Neural progenitor cell (in vitro differentiated cells): Measurements from ENCODE around the gene KIF26A. TPM values are rescaled to one million over a fixed set of nuclear protein-coding genes. Genes with fewer than 3 reads are reported as not detected.

Source experiments
- DNase-seq: peaks from one replicate; pipeline ENCODE4 v3.0.0-alpha.2; 2016; ENCODE audit warnings: low spot score
- H2AFZ ChIP-seq: fragments of 200-600 bp; sonication (generic); replicated peaks from 2 replicates; pipeline ENCODE4 v1.6.1; 2016; ENCODE audit warnings: antibody characterized with exemption
- H3F3A ChIP-seq: fragments of 200-600 bp; sonication (generic); 2 replicates; pipeline ENCODE4 v1.6.1; 2016; ENCODE audit warnings: antibody characterized with exemption, low read depth
- H3K27ac ChIP-seq: fragments of 200-600 bp; sonication (generic); 2 replicates; pipeline ENCODE4 v1.5.1; 2016; ENCODE audit warnings: mild to moderate bottlenecking
- H3K27me3 ChIP-seq: fragments of 200-600 bp; sonication (generic); 2 replicates; pipeline ENCODE4 v1.6.1; 2016; ENCODE audit warnings: mild to moderate bottlenecking, moderate library complexity
- H3K36me3 ChIP-seq: fragments of 200-600 bp; sonication (generic); 2 replicates; pipeline ENCODE4 v1.5.1; 2016
- H3K4me1 ChIP-seq: fragments of 200-600 bp; sonication (generic); 2 replicates; pipeline ENCODE4 v1.6.1; 2016; ENCODE audit warnings: mixed run types
- H3K4me2 ChIP-seq: fragments of 200-600 bp; sonication (generic); 2 replicates; pipeline ENCODE4 v1.6.1; 2016
- H3K4me3 ChIP-seq: fragments of 200-600 bp; sonication (generic); 2 replicates; pipeline ENCODE4 v1.5.1; 2016
- H3K79me2 ChIP-seq: fragments of 200-600 bp; sonication (generic); 2 replicates; pipeline ENCODE4 v1.6.1; 2016; ENCODE audit warnings: low read depth
- H3K9ac ChIP-seq: fragments of 200-600 bp; sonication (generic); 2 replicates; pipeline ENCODE4 v1.6.1; 2016
- H3K9me3 ChIP-seq: fragments of 200-600 bp; sonication (generic); 2 replicates; pipeline ENCODE4 v1.5.1; 2016; ENCODE audit warnings: low read depth
- H4K20me1 ChIP-seq: fragments of 200-600 bp; sonication (generic); 2 replicates; pipeline ENCODE4 v1.6.1; 2016; ENCODE audit warnings: low read depth
- H3K27ac Mint-ChIP-seq: 3 replicates; pipeline ENCODE4 v1.8.0; 2021; ENCODE audit warnings: mixed read lengths
- H3K27me3 Mint-ChIP-seq: 2 replicates; pipeline ENCODE4 v1.8.0; 2022; ENCODE audit warnings: low read depth, mild to moderate bottlenecking, inconsistent platforms, moderate library complexity, mixed read lengths; ENCODE audit not compliant: insufficient read depth
- H3K36me3 Mint-ChIP-seq: 3 replicates; pipeline ENCODE4 v1.8.0; 2021; ENCODE audit warnings: mixed read lengths
- H3K4me1 Mint-ChIP-seq: 3 replicates; pipeline ENCODE4 v1.8.0; 2021; ENCODE audit warnings: mixed read lengths
- H3K4me3 Mint-ChIP-seq: 3 replicates; pipeline ENCODE4 v1.8.0; 2021; ENCODE audit warnings: mild to moderate bottlenecking, moderate library complexity, mixed read lengths
- H3K9me3 Mint-ChIP-seq: 3 replicates; pipeline ENCODE4 v1.8.0; 2020; ENCODE audit warnings: mixed read lengths
- EZH2 ChIP-seq: fragments of 200-600 bp; sonication (generic); IDR thresholded peaks from 2 replicates; pipeline ENCODE4 v1.6.1; 2017; ENCODE audit warnings: antibody characterized with exemption, mild to moderate bottlenecking, moderate library complexity
- EZH2phosphoT487 ChIP-seq: fragments of 200-600 bp; sonication (generic); IDR thresholded peaks from 2 replicates; pipeline ENCODE4 v1.6.1; 2017; ENCODE audit warnings: antibody characterized with exemption
- total RNA-seq: library from RNA; depleted of rRNA; stranded (reverse); fragments of >200 nt; gene quantifications from 2 replicates; pipeline ENCODE4 v1.2.3, GENCODE V29; 2015; ENCODE audit warnings: low replicate concordance
- TF ChIP-seq, protein P1 (sequence below): fragments of 200-600 bp; sonication (generic); IDR thresholded peaks from 2 replicates; pipeline ENCODE4 v1.5.1; 2017; ENCODE audit warnings: antibody characterized with exemption, mild to moderate bottlenecking

The KIF26A gene
- total RNA-seq, 1 donor from 2014 or later, result 6.1 TPM

DNA sequence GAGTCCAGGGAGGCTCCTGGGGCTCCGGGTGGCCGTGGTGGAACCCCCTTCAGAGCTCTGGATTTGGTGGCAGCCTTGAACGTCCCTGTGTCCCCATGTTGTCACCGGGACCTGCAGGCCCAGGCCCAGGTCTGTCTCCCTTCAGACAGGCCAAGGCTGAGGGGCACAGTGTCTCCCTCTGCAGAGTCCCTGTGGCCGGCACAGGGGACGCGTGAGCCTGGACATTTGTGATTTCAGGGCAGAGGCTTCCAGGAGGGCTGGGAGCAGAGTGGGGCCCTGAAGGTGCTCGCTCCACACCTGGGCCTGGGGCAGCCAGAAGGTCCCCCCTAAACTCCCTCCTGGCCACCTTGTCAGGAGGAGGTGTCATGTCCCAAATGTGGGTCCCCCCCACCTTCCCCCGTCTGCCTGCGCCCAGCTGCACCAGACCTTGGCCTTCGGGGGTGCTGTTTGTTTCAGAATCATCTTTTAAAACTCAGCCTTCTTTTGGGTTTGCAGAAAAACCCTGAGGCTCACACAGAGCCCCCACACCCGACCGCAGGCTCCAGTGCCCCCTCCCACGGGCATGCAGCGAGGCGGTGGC is 47.6 kb downstream of the KIF26A start:
- H3K9me3 ChIP-seq, result no peaks in the 10 kb centered on the region
- Mint-ChIP-seq H3K4me1 (peaks cover 5% of the 10 kb centered on the region), H3K36me3 (no peaks in the 10 kb centered on the region), H3K27ac (no peak overlapping the region), H3K4me3 (no peak overlapping the region), H3K9me3 (no peaks in the 10 kb centered on the region), H3K27me3 (peaks cover 6% of the 10 kb centered on the region)
- H3K27ac ChIP-seq, result no peak overlapping the region
- no peak overlapping the region for H2AFZ ChIP-seq
- no peaks in the 10 kb centered on the region for H3K79me2 ChIP-seq
- DNase-seq, result no peak
- no peak overlapping the region for H3K9ac ChIP-seq
- TF ChIP-seq EZH2 (no peak), EZH2phosphoT487 (no peak)
- TF ChIP-seq, protein P1, sequence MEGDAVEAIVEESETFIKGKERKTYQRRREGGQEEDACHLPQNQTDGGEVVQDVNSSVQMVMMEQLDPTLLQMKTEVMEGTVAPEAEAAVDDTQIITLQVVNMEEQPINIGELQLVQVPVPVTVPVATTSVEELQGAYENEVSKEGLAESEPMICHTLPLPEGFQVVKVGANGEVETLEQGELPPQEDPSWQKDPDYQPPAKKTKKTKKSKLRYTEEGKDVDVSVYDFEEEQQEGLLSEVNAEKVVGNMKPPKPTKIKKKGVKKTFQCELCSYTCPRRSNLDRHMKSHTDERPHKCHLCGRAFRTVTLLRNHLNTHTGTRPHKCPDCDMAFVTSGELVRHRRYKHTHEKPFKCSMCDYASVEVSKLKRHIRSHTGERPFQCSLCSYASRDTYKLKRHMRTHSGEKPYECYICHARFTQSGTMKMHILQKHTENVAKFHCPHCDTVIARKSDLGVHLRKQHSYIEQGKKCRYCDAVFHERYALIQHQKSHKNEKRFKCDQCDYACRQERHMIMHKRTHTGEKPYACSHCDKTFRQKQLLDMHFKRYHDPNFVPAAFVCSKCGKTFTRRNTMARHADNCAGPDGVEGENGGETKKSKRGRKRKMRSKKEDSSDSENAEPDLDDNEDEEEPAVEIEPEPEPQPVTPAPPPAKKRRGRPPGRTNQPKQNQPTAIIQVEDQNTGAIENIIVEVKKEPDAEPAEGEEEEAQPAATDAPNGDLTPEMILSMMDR, result no peak
- H3K4me2 ChIP-seq, result no peak overlapping the region
- H3K36me3 ChIP-seq, result no peaks in the 10 kb centered on the region
- H4K20me1 ChIP-seq, result no peaks in the 10 kb centered on the region
- H3K4me1 ChIP-seq, result peaks cover 11% of the 10 kb centered on the region
- H3K27me3 ChIP-seq, result no peaks in the 10 kb centered on the region
- no peak overlapping the region for H3K4me3 ChIP-seq
- no peaks in the 10 kb centered on the region for H3F3A ChIP-seq

DNA sequence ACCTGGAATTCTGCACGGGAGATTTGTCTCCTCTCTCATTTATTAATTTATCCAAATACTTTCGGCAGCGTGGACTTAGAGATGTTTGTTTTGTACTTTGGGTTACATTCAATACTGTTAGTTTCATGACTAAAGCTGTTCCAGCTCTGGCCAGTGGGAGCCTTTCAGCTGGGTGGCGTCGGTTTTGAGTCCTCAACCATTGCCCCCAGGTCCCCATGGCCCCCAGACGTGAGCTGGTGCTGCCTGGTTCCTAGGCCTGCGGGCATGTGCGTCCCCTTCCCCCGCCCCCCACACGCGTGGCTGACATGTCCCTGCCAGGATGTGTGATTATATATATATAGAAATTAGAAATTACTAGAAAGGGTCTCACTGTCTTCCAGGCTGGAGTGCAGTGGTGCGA is 48.2 kb downstream of the KIF26A start:
- DNase-seq, result no peak
- Histone ChIP-seq H3K4me1 (peaks cover 8% of the 10 kb centered on the region), H2AFZ (no peak overlapping the region), H3K9me3 (no peaks in the 10 kb centered on the region), H3K4me3 (no peak overlapping the region), H3K27ac (no peak overlapping the region), H3K27me3 (no peaks in the 10 kb centered on the region), H3F3A (no peaks in the 10 kb centered on the region), H3K79me2 (no peaks in the 10 kb centered on the region), H4K20me1 (no peaks in the 10 kb centered on the region), H3K36me3 (no peaks in the 10 kb centered on the region), H3K4me2 (no peak overlapping the region), H3K9ac (no peak overlapping the region)
- no peak for TF ChIP-seq EZH2phosphoT487
- TF ChIP-seq, protein P1, result no peak
- no peak for TF ChIP-seq EZH2
- H3K4me3 Mint-ChIP-seq, result no peak overlapping the region
- no peaks in the 10 kb centered on the region for H3K9me3 Mint-ChIP-seq
- H3K27me3 Mint-ChIP-seq, result peaks cover 8% of the 10 kb centered on the region
- H3K27ac Mint-ChIP-seq, result no peak overlapping the region
- peaks cover 2% of the 10 kb centered on the region for H3K4me1 Mint-ChIP-seq
- H3K36me3 Mint-ChIP-seq, result no peaks in the 10 kb centered on the region

DNA sequence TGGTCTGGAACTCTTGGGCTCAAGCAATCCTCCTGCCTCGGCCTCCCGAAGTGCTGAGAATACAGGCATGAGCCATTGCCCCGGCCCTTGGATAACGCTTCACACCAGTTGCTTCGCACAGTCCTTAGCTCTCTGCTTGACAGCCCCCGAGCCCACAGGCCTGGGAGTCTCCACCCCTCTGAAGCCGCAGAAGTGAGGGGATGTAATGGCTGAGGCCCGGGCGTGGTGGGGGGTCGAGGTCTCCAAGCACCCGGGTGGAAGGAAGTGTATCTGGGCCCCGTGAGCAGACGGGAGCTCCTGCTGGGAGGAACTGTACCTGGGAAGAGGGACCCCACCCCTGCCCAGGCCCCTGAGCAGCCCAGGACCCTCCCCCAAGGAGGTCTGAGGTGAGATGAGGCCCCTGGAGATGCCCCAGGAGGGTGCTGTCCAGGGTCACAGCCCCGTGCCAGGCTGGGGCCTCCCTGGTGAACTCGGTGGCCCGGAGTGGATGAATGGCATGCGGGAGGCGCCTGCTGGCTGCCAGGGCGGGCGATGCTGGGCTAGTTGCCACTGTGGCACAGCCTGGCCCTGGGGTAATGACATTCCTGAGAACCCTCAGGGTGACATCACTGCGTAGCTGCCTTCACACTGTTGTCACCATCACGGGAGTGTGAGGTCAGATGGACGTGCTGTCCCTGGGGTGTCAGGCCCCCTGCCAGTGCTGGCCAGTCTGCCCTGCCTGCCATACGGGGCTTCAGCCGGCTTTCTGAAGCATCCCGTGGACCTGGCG is 48.9 kb downstream of the KIF26A start:
- no peak overlapping the region for H2AFZ ChIP-seq
- peaks cover under 1% of the 10 kb centered on the region for H3K4me1 ChIP-seq
- Mint-ChIP-seq H3K36me3 (no peaks in the 10 kb centered on the region), H3K27ac (no peak overlapping the region), H3K9me3 (no peaks in the 10 kb centered on the region), H3K27me3 (peaks cover 8% of the 10 kb centered on the region), H3K4me1 (peaks cover 2% of the 10 kb centered on the region), H3K4me3 (no peak overlapping the region)
- H3F3A ChIP-seq, result no peaks in the 10 kb centered on the region
- H3K9ac ChIP-seq, result no peak overlapping the region
- H3K27ac ChIP-seq, result no peak overlapping the region
- no peaks in the 10 kb centered on the region for H3K9me3 ChIP-seq
- no peak overlapping the region for H3K4me3 ChIP-seq
- H3K36me3 ChIP-seq, result no peaks in the 10 kb centered on the region
- no peaks in the 10 kb centered on the region for H3K27me3 ChIP-seq
- H3K79me2 ChIP-seq, result no peaks in the 10 kb centered on the region
- TF ChIP-seq EZH2phosphoT487, result no peak
- TF ChIP-seq, protein P1, result no peak
- no peak for TF ChIP-seq EZH2
- DNase-seq, result no peak
- no peak overlapping the region for H3K4me2 ChIP-seq
- H4K20me1 ChIP-seq, result no peaks in the 10 kb centered on the region
